ENCODE results near the gene PCGF3.
A peak's percentile ranks its signal among the peaks of the same experiment; 100 is the strongest.
"Not testable (repeated sequence)": the region's sequence is repeated elsewhere in the genome, so short reads cannot be mapped to it uniquely, and the experiment has no call there.

PCGF3 gene

DNA sequence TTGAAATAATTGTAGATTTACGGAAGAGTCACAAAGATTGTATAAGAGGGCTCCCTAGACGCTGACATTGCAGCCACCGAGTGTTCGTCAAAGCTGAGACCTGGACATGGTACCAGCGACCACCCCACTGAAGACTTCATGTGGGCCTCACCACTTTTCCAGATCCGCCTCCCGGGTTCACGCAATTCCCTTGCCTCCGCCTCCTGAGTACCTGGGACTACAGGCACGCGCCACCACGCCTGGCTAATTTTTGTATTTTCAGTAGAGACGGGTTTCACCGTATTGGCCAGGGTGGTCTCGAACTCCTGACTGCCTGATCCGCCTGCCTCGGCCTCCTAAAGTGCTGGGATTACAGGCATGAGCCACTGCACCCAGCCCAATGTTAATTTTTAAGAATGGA lies 90.6 kb downstream of the PCGF3 start:
- Histone ChIP-seq H3K27ac (ENCODE audit: low read depth, low read length) (no peak overlapping the region), H3K27me3 (ENCODE audit: insufficient read depth, low read length) (peaks cover 55% of the 10 kb centered on the region), H3K79me2 (ENCODE audit: control insufficient read depth, insufficient read depth, low read length, unreplicated experiment) (no peaks in the 10 kb centered on the region), H2AFZ (ENCODE audit: low read length, unreplicated experiment) (no peak overlapping the region), H3K4me3 (ENCODE audit: low read depth, low read length) (no peak overlapping the region), H3K36me3 (ENCODE audit: insufficient read depth, low read length) (no peaks in the 10 kb centered on the region), H3K4me1 (ENCODE audit: control insufficient read depth, insufficient read depth, low read length, unreplicated experiment) (no peaks in the 10 kb centered on the region)

DNA sequence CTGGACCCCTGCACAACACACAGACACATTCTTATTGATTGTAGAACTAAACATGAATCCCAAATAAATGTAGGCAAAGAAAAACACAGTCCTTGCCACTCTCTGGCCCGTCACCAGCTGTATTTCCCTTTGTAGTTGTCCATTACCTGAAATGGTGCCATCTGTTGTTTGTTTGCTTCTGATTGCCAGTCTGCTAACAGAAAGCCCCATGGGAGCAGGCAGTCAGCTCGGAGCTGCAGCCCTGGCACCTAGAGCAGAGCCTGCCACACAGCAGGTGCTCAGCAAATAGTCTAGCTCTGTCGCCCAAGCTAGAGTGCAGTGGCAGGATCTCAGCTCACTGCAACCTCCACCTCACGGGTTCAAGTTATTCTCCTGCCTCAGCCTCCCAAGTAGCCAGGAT lies 91.4 kb downstream of the PCGF3 start:
- H3K27me3 ChIP-seq (ENCODE audit: insufficient read depth, low read length), result peaks cover 49% of the 10 kb centered on the region

DNA sequence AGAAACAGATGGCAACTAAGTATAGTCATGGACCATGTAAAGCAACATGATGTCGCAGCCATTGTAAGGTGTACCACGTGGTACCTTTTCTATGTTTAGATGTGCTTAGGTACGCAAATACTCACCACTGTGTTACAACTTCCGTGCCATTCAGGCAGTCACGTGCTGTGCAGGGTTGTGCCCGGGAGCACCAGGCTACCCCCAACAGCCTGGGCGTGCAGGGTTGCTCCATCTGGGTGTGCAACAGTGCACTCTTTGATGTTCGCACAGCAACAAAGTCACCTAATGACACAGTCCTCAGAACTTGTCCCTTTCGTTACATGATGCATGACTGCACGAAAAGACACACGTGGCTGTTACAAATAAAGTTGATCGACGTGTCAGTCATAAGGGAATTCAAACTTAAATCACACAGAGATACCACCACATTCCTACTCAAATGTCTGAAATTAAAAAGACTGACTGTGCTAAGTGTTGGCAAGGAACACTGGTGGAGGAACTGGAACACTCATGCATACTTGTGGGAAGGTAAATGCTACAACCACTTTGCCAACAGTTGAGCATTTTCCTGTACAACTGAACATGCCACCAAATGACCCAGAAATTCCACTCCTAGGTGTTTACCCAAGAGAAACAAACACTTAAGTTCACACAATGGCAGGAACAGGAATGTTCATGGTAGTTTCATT lies 95.9 kb downstream of the PCGF3 start:
- peaks cover 18% of the 10 kb centered on the region for H3K27me3 ChIP-seq (ENCODE audit: insufficient read depth, low read length)
- H3K79me2 ChIP-seq (ENCODE audit: control insufficient read depth, insufficient read depth, low read length, unreplicated experiment), result no peaks in the 10 kb centered on the region
- H3K36me3 ChIP-seq (ENCODE audit: insufficient read depth, low read length), result no peaks in the 10 kb centered on the region
- H3K4me3 ChIP-seq (ENCODE audit: low read depth, low read length), result no peak overlapping the region
- no peak overlapping the region for H2AFZ ChIP-seq (ENCODE audit: low read length, unreplicated experiment)
- no peak overlapping the region for H3K27ac ChIP-seq (ENCODE audit: low read depth, low read length)
- H3K4me1 ChIP-seq (ENCODE audit: control insufficient read depth, insufficient read depth, low read length, unreplicated experiment), result no peaks in the 10 kb centered on the region

More for the DNA sequence above, 91.4 kb downstream of the PCGF3 start:
- Histone ChIP-seq H3K79me2 (ENCODE audit: control insufficient read depth, insufficient read depth, low read length, unreplicated experiment) (no peaks in the 10 kb centered on the region), H3K36me3 (ENCODE audit: insufficient read depth, low read length) (no peaks in the 10 kb centered on the region), H3K4me1 (ENCODE audit: control insufficient read depth, insufficient read depth, low read length, unreplicated experiment) (no peaks in the 10 kb centered on the region), H3K4me3 (ENCODE audit: low read depth, low read length) (no peak overlapping the region), H3K27ac (ENCODE audit: low read depth, low read length) (no peak overlapping the region), H2AFZ (ENCODE audit: low read length, unreplicated experiment) (no peak overlapping the region)

DNA sequence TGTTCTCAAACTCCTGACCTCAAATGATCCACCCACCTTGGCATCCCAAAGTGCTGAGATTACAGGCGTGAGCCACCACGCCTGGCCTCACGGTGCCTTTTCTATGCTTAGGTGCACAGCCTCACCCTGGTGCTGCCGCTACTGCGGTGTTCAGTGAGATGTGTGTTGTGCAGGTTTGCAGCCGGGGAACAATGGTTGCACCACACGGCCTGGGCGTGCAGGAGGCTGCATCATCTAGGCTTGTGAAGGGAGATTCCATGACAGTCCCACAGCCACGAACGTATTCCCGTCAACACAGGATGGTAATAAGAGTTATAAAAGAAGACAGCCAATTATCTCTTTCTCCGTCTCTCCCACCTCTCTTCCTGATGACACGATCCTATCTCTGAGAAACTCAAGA lies 98.3 kb downstream of the PCGF3 start:
- no peak overlapping the region for H3K27ac ChIP-seq (ENCODE audit: low read depth, low read length)
- no peak overlapping the region for H2AFZ ChIP-seq (ENCODE audit: low read length, unreplicated experiment)
- peaks cover 3% of the 10 kb centered on the region for H3K4me1 ChIP-seq (ENCODE audit: control insufficient read depth, insufficient read depth, low read length, unreplicated experiment)
- H3K27me3 ChIP-seq (ENCODE audit: insufficient read depth, low read length), result peaks cover 15% of the 10 kb centered on the region; the same call in 1 of the 2 replicates
- no peaks in the 10 kb centered on the region for H3K79me2 ChIP-seq (ENCODE audit: control insufficient read depth, insufficient read depth, low read length, unreplicated experiment)
- no peaks in the 10 kb centered on the region for H3K36me3 ChIP-seq (ENCODE audit: insufficient read depth, low read length)
- H3K4me3 ChIP-seq (ENCODE audit: low read depth, low read length), result no peak overlapping the region

DNA sequence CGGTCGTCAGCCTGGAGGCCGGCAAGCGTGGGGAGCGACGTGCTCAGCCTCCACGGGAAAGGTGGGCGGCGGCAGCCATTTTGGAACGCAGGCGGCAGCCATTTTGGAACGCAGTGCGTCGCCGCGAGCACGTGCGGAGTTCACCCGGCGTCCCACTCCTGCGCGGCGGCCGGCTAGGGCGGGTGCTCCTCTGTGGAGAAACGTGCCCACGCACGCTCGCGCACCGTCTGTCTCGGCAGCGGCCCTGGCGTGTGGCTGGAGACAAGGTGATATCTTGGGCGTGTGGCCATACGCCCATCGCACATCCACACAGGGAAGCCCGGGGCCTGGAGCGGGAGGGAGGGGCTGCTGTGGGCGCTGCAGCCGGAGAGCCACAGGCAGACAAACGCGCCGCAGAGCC lies 99.2 kb downstream of the PCGF3 start:
- H2AFZ ChIP-seq (ENCODE audit: low read length, unreplicated experiment), result no peak overlapping the region
- peaks cover 15% of the 10 kb centered on the region; the same call in 1 of the 2 replicates for H3K27me3 ChIP-seq (ENCODE audit: insufficient read depth, low read length)
- peaks cover 3% of the 10 kb centered on the region for H3K4me1 ChIP-seq (ENCODE audit: control insufficient read depth, insufficient read depth, low read length, unreplicated experiment)
- H3K79me2 ChIP-seq (ENCODE audit: control insufficient read depth, insufficient read depth, low read length, unreplicated experiment), result no peaks in the 10 kb centered on the region
- H3K4me3 ChIP-seq (ENCODE audit: low read depth, low read length), result no peak overlapping the region
- no peaks in the 10 kb centered on the region for H3K36me3 ChIP-seq (ENCODE audit: insufficient read depth, low read length)
- H3K27ac ChIP-seq (ENCODE audit: low read depth, low read length), result no peak overlapping the region

DNA sequence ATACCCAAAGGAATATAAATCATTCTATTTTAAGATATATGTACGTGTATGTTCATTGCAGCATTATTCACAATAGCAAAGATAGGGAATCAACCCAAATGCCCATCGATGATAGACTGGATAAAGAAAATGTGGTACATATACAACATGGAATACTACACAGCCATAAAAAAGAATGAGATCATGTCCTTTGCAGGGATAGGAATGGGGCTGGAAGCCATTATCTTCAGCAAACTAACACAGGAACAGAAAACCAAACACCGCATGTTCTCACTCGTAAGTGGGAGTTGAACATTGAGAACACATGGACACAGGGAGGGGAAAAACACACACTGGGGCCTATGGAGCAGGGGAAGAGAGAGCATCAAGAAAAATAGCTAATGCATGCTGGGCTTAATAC lies 101.3 kb downstream of the PCGF3 start:
- H3K79me2 ChIP-seq (ENCODE audit: control insufficient read depth, insufficient read depth, low read length, unreplicated experiment); H3K36me3 ChIP-seq (ENCODE audit: insufficient read depth, low read length); H3K27ac ChIP-seq (ENCODE audit: low read depth, low read length); H3K4me1 ChIP-seq (ENCODE audit: control insufficient read depth, insufficient read depth, low read length, unreplicated experiment); H3K4me3 ChIP-seq (ENCODE audit: low read depth, low read length); H2AFZ ChIP-seq (ENCODE audit: low read length, unreplicated experiment): not testable (repeated sequence)
- H3K27me3 ChIP-seq (ENCODE audit: insufficient read depth, low read length), result peaks cover 20% of the 10 kb centered on the region

DNA sequence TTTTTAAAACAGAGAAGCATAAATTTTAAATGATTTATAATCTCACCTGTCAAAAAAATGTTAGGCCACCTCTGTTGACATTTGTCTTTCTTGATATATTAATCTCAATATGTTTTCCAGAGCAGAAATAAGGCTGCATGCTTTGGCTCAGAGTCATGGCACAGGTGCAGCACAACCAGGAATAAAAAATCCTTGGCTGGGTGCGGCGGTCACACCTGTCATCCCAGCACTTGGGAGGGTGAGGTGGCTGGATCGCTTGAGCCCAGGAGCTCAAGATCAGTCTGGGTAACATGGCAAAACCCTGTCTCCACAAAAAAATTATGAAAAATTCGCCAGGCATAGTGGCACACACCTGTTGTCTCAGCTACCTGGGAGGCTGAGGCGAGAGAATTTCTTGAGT lies 102.2 kb downstream of the PCGF3 start:
- Histone ChIP-seq H3K36me3 (ENCODE audit: insufficient read depth, low read length) (no peaks in the 10 kb centered on the region), H3K4me1 (ENCODE audit: control insufficient read depth, insufficient read depth, low read length, unreplicated experiment) (peaks cover 3% of the 10 kb centered on the region), H3K4me3 (ENCODE audit: low read depth, low read length) (no peak overlapping the region), H3K79me2 (ENCODE audit: control insufficient read depth, insufficient read depth, low read length, unreplicated experiment) (no peaks in the 10 kb centered on the region), H2AFZ (ENCODE audit: low read length, unreplicated experiment) (no peak overlapping the region), H3K27ac (ENCODE audit: low read depth, low read length) (no peak overlapping the region), H3K27me3 (ENCODE audit: insufficient read depth, low read length) (peaks cover 29% of the 10 kb centered on the region)

DNA sequence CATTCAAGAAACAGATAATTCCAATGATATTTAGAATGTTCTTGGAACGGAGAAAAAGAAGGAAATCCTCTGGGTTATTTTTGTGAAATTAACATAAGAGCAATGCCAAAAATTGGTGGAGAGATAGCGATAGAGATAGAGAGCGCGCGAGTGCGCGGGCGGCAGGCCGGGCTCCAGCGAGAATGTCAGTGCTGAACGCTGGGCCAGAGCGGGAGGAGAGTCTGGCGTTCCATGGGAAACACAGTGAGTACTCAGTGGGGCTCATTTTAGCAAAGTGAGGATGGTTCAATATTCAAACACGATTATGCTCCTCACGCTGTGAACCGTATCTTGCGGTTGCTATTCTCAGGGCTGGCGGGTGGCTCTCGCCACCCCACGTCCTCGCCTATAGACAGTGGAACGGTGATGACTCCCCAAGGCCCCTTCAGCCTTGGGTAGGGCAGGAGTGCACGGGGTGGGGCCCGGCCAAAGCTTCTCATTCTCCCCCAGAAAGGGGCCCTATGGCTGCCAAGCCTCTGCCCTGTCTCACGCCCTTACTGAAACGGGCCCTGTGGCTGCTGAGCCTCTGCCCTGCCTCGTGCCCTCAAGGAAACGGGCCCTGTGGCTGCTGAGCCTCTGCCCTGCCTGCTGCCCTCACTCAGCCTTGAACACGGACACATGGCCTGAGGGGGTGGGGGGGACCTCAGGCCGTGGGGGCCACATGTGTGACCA lies 103.4 kb downstream of the PCGF3 start:
- Histone ChIP-seq H3K27me3 (ENCODE audit: insufficient read depth, low read length) (peaks cover 38% of the 10 kb centered on the region), H2AFZ (ENCODE audit: low read length, unreplicated experiment) (peak overlapping the region; percentile 83), H3K36me3 (ENCODE audit: insufficient read depth, low read length) (no peaks in the 10 kb centered on the region), H3K4me1 (ENCODE audit: control insufficient read depth, insufficient read depth, low read length, unreplicated experiment) (peaks cover 3% of the 10 kb centered on the region), H3K4me3 (ENCODE audit: low read depth, low read length) (peak overlapping the region; percentile 9; the same call in 1 of the 2 replicates), H3K79me2 (ENCODE audit: control insufficient read depth, insufficient read depth, low read length, unreplicated experiment) (no peaks in the 10 kb centered on the region), H3K27ac (ENCODE audit: low read depth, low read length) (no peak overlapping the region)

DNA sequence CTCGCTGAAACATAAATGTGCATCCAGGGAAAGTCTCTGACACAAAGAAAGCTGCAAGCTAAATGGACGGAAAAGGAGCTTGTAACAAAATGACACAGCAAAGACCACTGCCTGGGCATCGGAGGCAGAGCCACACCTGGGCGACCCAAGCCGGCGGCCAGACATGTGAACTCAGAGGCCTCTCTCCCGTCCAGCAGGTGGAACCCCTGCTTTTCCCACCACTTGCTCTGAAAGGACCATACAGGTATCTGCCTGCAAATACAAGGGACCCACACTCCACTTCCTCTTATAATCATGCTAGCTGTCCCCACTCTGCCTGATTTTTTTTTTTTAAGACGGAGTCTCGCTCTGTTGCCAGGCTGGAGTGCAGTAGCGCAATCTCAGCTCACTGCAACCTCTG lies 108.3 kb downstream of the PCGF3 start:
- no peaks in the 10 kb centered on the region for H3K36me3 ChIP-seq (ENCODE audit: insufficient read depth, low read length)
- H3K27me3 ChIP-seq (ENCODE audit: insufficient read depth, low read length), result peaks cover 64% of the 10 kb centered on the region
- no peak overlapping the region for H3K4me3 ChIP-seq (ENCODE audit: low read depth, low read length)

DNA sequence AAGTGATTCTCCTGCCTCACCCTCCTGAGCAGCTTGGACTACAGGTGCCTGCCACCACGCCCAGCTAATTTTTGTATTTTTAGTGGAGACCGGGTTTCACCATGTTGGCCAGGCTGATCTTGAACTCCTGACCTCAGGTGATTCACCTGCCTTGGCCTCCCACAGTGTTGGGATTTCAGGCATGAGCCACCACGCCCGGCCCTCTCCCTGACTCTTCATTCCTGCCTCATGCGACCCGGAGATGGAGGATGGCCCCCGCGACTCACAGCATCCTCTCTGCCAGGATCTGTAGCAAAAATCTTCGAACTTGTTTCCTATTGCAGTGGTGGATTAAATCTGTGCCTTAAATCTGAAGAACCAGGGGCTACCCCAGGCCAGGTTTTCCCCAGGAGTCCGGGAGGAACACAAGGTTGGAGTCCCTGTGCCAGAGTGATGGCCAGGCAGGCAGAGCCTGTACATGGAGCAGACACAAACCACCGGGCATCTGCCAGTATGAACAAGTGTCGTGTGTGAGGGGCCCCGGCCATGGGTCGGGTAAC lies 108.7 kb downstream of the PCGF3 start:
- no peak overlapping the region for H3K4me3 ChIP-seq (ENCODE audit: low read depth, low read length)
- H3K36me3 ChIP-seq (ENCODE audit: insufficient read depth, low read length), result no peaks in the 10 kb centered on the region
- H2AFZ ChIP-seq (ENCODE audit: low read length, unreplicated experiment), result no peak overlapping the region
- H3K27me3 ChIP-seq (ENCODE audit: insufficient read depth, low read length), result peaks cover 69% of the 10 kb centered on the region
- no peaks in the 10 kb centered on the region for H3K79me2 ChIP-seq (ENCODE audit: control insufficient read depth, insufficient read depth, low read length, unreplicated experiment)
- H3K27ac ChIP-seq (ENCODE audit: low read depth, low read length), result no peak overlapping the region
- H3K4me1 ChIP-seq (ENCODE audit: control insufficient read depth, insufficient read depth, low read length, unreplicated experiment), result no peaks in the 10 kb centered on the region

More for the DNA sequence above, 108.3 kb downstream of the PCGF3 start:
- Histone ChIP-seq H3K4me1 (ENCODE audit: control insufficient read depth, insufficient read depth, low read length, unreplicated experiment) (no peaks in the 10 kb centered on the region), H3K27ac (ENCODE audit: low read depth, low read length) (no peak overlapping the region), H3K79me2 (ENCODE audit: control insufficient read depth, insufficient read depth, low read length, unreplicated experiment) (no peaks in the 10 kb centered on the region), H2AFZ (ENCODE audit: low read length, unreplicated experiment) (no peak overlapping the region)
